T47D (cell line): ENCODE measurements around the gene OR2S2.
"Not testable (repeated sequence)": the region's sequence is repeated elsewhere in the genome, so short reads cannot be mapped to it uniquely, and the experiment has no call there.

Experiments used
- DNase-seq, 2 experiments: peaks; one replicate each; pipeline versions ENCODE4 v3.0.0 to v3.0.0-alpha.2; 2011 to 2012; ENCODE audit warnings: low read depth in 1 of 2, low spot score in 1 of 2
- JUND ChIP-seq: IDR thresholded peaks from 2 replicates; pipeline ENCODE4 v1.6.1; 2012; ENCODE audit warnings: low read depth
- in situ Hi-C: cut with HindIII; loops from 2 replicates; pipeline ENCODE4 v1.10.0; 2016; ENCODE audit warnings: low sequenced_read_pairs, low pct_unique_long_range_greater_than_20kb

Gene OR2S2

GRCh38 chr9:35919212-35920008, 38.5 kb downstream of the OR2S2 start:
- no peak for DNase-seq
- no peak for TF ChIP-seq JUND
- in situ Hi-C loops: no loop called here

- no peak for DNase-seq
- in situ Hi-C loops: no loop called here
- TF ChIP-seq JUND: no peak
Observed at GRCh38 chr9:35918780-35919179, 39.2 kb downstream of the OR2S2 start.

- DNase-seq: no peak
- no peak for TF ChIP-seq JUND
- in situ Hi-C loops: no loop called here
Observed at GRCh38 chr9:35917261-35917660, 40.7 kb downstream of the OR2S2 start.

- no peak for DNase-seq
- TF ChIP-seq JUND: no peak
- in situ Hi-C loops: no loop called here
Observed at GRCh38 chr9:35915681-35916294, 42.2 kb downstream of the OR2S2 start.

- in situ Hi-C loops: no loop called here
- no peak for DNase-seq
Observed at GRCh38 chr9:35914301-35914807, 43.6 kb downstream of the OR2S2 start.

GRCh38 chr9:35913429-35913828, 44.5 kb downstream of the OR2S2 start:
- DNase-seq, in situ Hi-C loops: not testable (repeated sequence)

More at GRCh38 chr9:35914301-35914807, 43.6 kb downstream of the OR2S2 start:
- TF ChIP-seq JUND: no peak

- TF ChIP-seq JUND: no peak
- no peak for DNase-seq
- in situ Hi-C loops: no loop called here
Observed at GRCh38 chr9:35912791-35913400, 45.1 kb downstream of the OR2S2 start.

GRCh38 chr9:35911690-35912089, 46.3 kb downstream of the OR2S2 start:
- no peak for TF ChIP-seq JUND
- no peak for DNase-seq
- in situ Hi-C loops: no loop called here

GRCh38 chr9:35910613-35911359, 47.2 kb downstream of the OR2S2 start:
- DNase-seq: peak; percentile 33 to 73
- in situ Hi-C loops: no loop called here
- TF ChIP-seq JUND: no peak

GRCh38 chr9:35909687-35910612, 48.0 kb downstream of the OR2S2 start:
- no peak for TF ChIP-seq JUND
- no peak for DNase-seq
- in situ Hi-C loops: no loop called here

- in situ Hi-C loops: no loop called here
- DNase-seq: no peak
Observed at GRCh38 chr9:35909274-35909673, 48.7 kb downstream of the OR2S2 start, which contains the start of gene SPAAR. Gene SPAAR (plus strand): TSS chr9:35909490. CDS start chr9:35910464, 974 bp downstream.

More at GRCh38 chr9:35909274-35909673, 48.7 kb downstream of the OR2S2 start, which contains the start of gene SPAAR:
- TF ChIP-seq JUND: no peak
